Measurements from ENCODE around the gene RPS23. TPM values are rescaled to one million over a fixed set of nuclear protein-coding genes. Genes with fewer than 3 reads are reported as not detected.

The RPS23 gene
- total and polyA plus RNA-seq, 12 donors, result 927 to 3,427 (median 1,119) TPM

GRCh38 chr5:82297711-82298110 lies 19.6 kb upstream of the RPS23 start:
- ATAC-seq, result peak in 3 of 8 donors; percentile 85 to 88 (median 88)
- peaks cover 0 to 3% (median 0%) of the 10 kb centered on the region in 11 donors for H3K9me3 ChIP-seq
- DNase-seq, result no peak

GRCh38 chr5:82296929-82297328 lies 18.8 kb upstream of the RPS23 start:
- Histone ChIP-seq H3K4me1 (peaks cover 0 to 10% (median 0%) of the 10 kb centered on the region in 9 donors), H3K27ac (no peak overlapping the region), H3K36me3 (no peaks in the 10 kb centered on the region), H3K4me3 (no peak overlapping the region), H3K9me3 (peaks cover 0 to 3% (median 0%) of the 10 kb centered on the region in 11 donors), H3K27me3 (no peaks in the 10 kb centered on the region)
- 87 to 94% methylated on average over 4 of the region's 4 CpGs for WGBS, 2 donors
- TF ChIP-seq CTCF (IDR thresholded peaks at IDR 0.05), result no peak
- intact Hi-C loops (cut with DNase I), result no loop called here
- no peak for DNase-seq
- peak in 1 of 8 donors; percentile 31 for ATAC-seq

More at GRCh38 chr5:82297711-82298110, 19.6 kb upstream of the RPS23 start:
- Histone ChIP-seq H3K4me1 (peaks cover 0 to 10% (median 0%) of the 10 kb centered on the region in 9 donors), H3K4me3 (no peak overlapping the region), H3K27ac (no peak overlapping the region), H3K27me3 (no peaks in the 10 kb centered on the region), H3K36me3 (no peaks in the 10 kb centered on the region)
- intact Hi-C loops (cut with DNase I), result no loop called here
- no peak for TF ChIP-seq CTCF (IDR thresholded peaks at IDR 0.05)
- WGBS, 2 donors, result 63 to 67% methylated on average over 3 of the region's 3 CpGs

GRCh38 chr5:82295959-82296531 lies 17.9 kb upstream of the RPS23 start:
- WGBS, 2 donors, result 77 to 82% methylated on average over 2 of the region's 2 CpGs
- H3K4me3 ChIP-seq, result no peak overlapping the region
- TF ChIP-seq CTCF (IDR thresholded peaks at IDR 0.05), result no peak
- DNase-seq, result no peak
- no peaks in the 10 kb centered on the region for H3K27me3 ChIP-seq
- no peak overlapping the region for H3K27ac ChIP-seq
- intact Hi-C loops (cut with DNase I), result no loop called here
- peaks cover 0 to 10% (median 0%) of the 10 kb centered on the region in 9 donors for H3K4me1 ChIP-seq
- H3K9me3 ChIP-seq, result peaks cover 0 to 3% (median 0%) of the 10 kb centered on the region in 11 donors
- no peak for ATAC-seq
- no peaks in the 10 kb centered on the region for H3K36me3 ChIP-seq

GRCh38 chr5:82295144-82295543 lies 17.0 kb upstream of the RPS23 start:
- peaks cover 0 to 3% (median 0%) of the 10 kb centered on the region in 11 donors for H3K9me3 ChIP-seq
- DNase-seq (no peak), ATAC-seq (no peak)
- H3K27ac ChIP-seq, result no peak overlapping the region
- no peaks in the 10 kb centered on the region for H3K27me3 ChIP-seq
- H3K36me3 ChIP-seq, result no peaks in the 10 kb centered on the region
- no peak for TF ChIP-seq CTCF (IDR thresholded peaks at IDR 0.05)
- intact Hi-C loops (cut with DNase I), result no loop called here
- H3K4me3 ChIP-seq, result no peak overlapping the region
- peaks cover 0 to 19% (median 0%) of the 10 kb centered on the region in 9 donors for H3K4me1 ChIP-seq

Measured in heart right ventricle (tissue), 16 donors.